Measurements from ENCODE around the gene CNGB1.

GRCh38 chr16:57915267-57915666 is 55.7 kb downstream of the CNGB1 start:
- TF ChIP-seq EZH2 (IDR thresholded peaks at IDR 0.05; ENCODE audit: borderline replicate concordance, low read length) (no peak), CTCF (conservative IDR thresholded peaks at IDR 0.05 in 1 of 2, IDR thresholded peaks at IDR 0.05 in 1 of 2; ENCODE audit: extremely low read depth in 1 of 2, insufficient read depth in 1 of 2, low read depth in 1 of 2, low read length in 2 of 2) (no peak)

Measured in mammary epithelial cell (primary cell).